H1 (cell line): ENCODE results near the gene GUCY1B1. TPM values are rescaled to one million over a fixed set of nuclear protein-coding genes. Genes with fewer than 3 reads are reported as not detected.

ENCODE experiments used
- BCL11A ChIP-seq, 2 experiments: IDR thresholded peaks; one replicate each; pipeline ENCODE4 v1.6.1; 2011; ENCODE audit warnings: low read depth in 2 of 2, low read length in 2 of 2, mild to moderate bottlenecking in 2 of 2
- polyA plus RNA-seq, 7 experiments: library from polyadenylated mRNA; depleted of rRNA in 3 of 7; stranded (reverse) in 5 of 7; unstranded in 2 of 7; fragments of >200 nt in 5 of 7; fragments of 200-250 nt in 2 of 7; gene quantifications; 1 replicate in 5 of 7; 2 replicates in 1 of 7; 4 replicates in 1 of 7; pipeline versions ENCODE4 v1.2.1 to v1.2.3, GENCODE V29; 2011 to 2013; ENCODE audit warnings: missing spikeins in 2 of 7, mixed read lengths in 2 of 7
- total RNA-seq: library from RNA; stranded (reverse); fragmentation: NEBNext Ultra II Directional; extraction: Animal tissue kit (Norgen Biotek cat#: 25700); gene quantifications from 2 replicates; pipeline ENCODE4 v1.2.1, GENCODE V29; 2021

The GUCY1B1 gene
- total and polyA plus RNA-seq, 2 of the 8 experiments (the other 6 are each of a cell fraction or from before 2014, with no cell fraction given), result 1.5 to 2.9 TPM

DNA sequence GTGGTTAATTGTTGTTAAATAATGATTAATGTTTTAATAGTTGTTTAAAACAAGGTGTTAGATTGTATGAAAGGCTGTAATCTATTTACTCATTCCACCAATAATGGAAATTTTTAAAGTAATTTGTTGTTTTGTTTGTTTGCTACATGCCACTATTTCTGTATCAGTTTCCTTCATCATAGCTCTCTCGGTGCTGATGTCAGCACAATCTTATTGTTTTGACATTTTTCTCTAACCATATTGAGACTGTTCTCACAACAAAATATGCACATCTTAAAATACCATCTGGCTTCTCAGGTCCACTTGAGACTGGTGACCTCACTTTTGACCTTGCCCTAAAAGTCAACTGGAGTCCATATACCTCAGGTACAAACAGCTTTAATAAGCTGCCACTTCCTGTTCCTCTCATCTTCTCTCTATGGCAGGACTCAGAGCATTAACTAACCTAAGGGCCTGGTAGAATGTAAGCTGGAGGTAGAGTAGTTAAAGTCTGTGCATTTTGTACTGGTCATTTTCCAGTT is 1.0 kb upstream of the GUCY1B1 start (continued):
- TF ChIP-seq BCL11A (IDR thresholded peaks at IDR 0.05; ENCODE audit: low read depth in 2 of 2, low read length in 2 of 2), result no peak
- TF ChIP-seq, all 59 proteins: peak for 0
